Erythroblast (primary cell): Measurements from ENCODE around the gene CAMK1D.

Experiments used
- GATA1 ChIP-seq: IDR thresholded peaks from 2 replicates; pipeline ENCODE4 v1.6.1; 2011; ENCODE audit warnings: low read depth, mild to moderate bottlenecking, control low read depth, low read length, moderate library complexity
- POLR2A ChIP-seq: IDR thresholded peaks from 2 replicates; pipeline ENCODE4 v1.6.1; 2011; ENCODE audit warnings: mild to moderate bottlenecking, low read length

GRCh38 chr10:12675186-12675585, 325.8 kb downstream of the CAMK1D start:
- TF ChIP-seq POLR2A (no peak), GATA1 (no peak)
